ENCODE data around the gene PCLO.

The PCLO gene

GRCh38 chr7:82760074-82760473 is 402.6 kb downstream of the PCLO start:
- H3K27ac ChIP-seq (ENCODE audit: low read depth, low read length) = no peak overlapping the region
- no peak overlapping the region for H3K56ac ChIP-seq (ENCODE audit: low read length)

GRCh38 chr7:82755705-82756551 is 406.8 kb downstream of the PCLO start:
- no CpG with 5 or more reads among the region's 5 CpGs for WGBS (ENCODE audit: extremely low coverage, insufficient coverage, low lambda C conversion rate)

More at GRCh38 chr7:82760074-82760473, 402.6 kb downstream of the PCLO start:
- H2BK120ac ChIP-seq (ENCODE audit: low read depth, low read length) = no peak overlapping the region
- no peak overlapping the region for H4K8ac ChIP-seq (ENCODE audit: low read depth, low read length)
- no peak overlapping the region for H2BK5ac ChIP-seq (ENCODE audit: low read length)
- H3K79me2 ChIP-seq (ENCODE audit: control insufficient read depth, insufficient read depth, low read length) = no peaks in the 10 kb centered on the region
- no peaks in the 10 kb centered on the region for H3K27me3 ChIP-seq (ENCODE audit: insufficient read depth, low read length, poor library complexity)
- H3K23ac ChIP-seq (ENCODE audit: low read length) = no peak overlapping the region
- peak; percentile 6 for DNase-seq
- no peak overlapping the region for H3K9ac ChIP-seq (ENCODE audit: low read length)
- no peaks in the 10 kb centered on the region for H3K79me1 ChIP-seq (ENCODE audit: low read length)
- H4K5ac ChIP-seq (ENCODE audit: low read length) = no peak overlapping the region
- no peaks in the 10 kb centered on the region for H3K4me1 ChIP-seq (ENCODE audit: control insufficient read depth, low read depth, low read length)
- H3K4ac ChIP-seq (ENCODE audit: low read depth, low read length) = no peak overlapping the region
- no peak overlapping the region for H2BK15ac ChIP-seq (replicated peaks; ENCODE audit: low read depth)
- H3K36me3 ChIP-seq (ENCODE audit: control insufficient read depth, insufficient read depth, low read length) = no peaks in the 10 kb centered on the region
- H3K4me2 ChIP-seq (ENCODE audit: low read length) = no peak overlapping the region
- no peak overlapping the region for H3K18ac ChIP-seq (ENCODE audit: low read length)
- H2AK5ac ChIP-seq (ENCODE audit: low read length) = no peak overlapping the region
- H3K4me3 ChIP-seq (ENCODE audit: low read length) = no peak overlapping the region

GRCh38 chr7:82750007-82750406 is 412.7 kb downstream of the PCLO start:
- WGBS (ENCODE audit: extremely low coverage, insufficient coverage, low lambda C conversion rate) = no CpG with 5 or more reads among the region's 2 CpGs
- Histone ChIP-seq H2BK15ac (replicated peaks; ENCODE audit: low read depth) (no peak overlapping the region), H2BK120ac (ENCODE audit: low read depth, low read length) (no peak overlapping the region), H3K4me2 (ENCODE audit: low read length) (no peak overlapping the region), H3K56ac (ENCODE audit: low read length) (no peak overlapping the region), H4K8ac (ENCODE audit: low read depth, low read length) (no peak overlapping the region), H3K79me2 (ENCODE audit: control insufficient read depth, insufficient read depth, low read length) (no peaks in the 10 kb centered on the region), H3K36me3 (ENCODE audit: control insufficient read depth, insufficient read depth, low read length) (no peaks in the 10 kb centered on the region), H3K4me1 (ENCODE audit: control insufficient read depth, low read depth, low read length) (no peaks in the 10 kb centered on the region), H2BK5ac (ENCODE audit: low read length) (no peak overlapping the region), H3K27me3 (ENCODE audit: insufficient read depth, low read length, poor library complexity) (no peaks in the 10 kb centered on the region), H3K4me3 (ENCODE audit: low read length) (no peak overlapping the region), H3K23ac (ENCODE audit: low read length) (no peak overlapping the region), H2AK5ac (ENCODE audit: low read length) (no peak overlapping the region), H3K9ac (ENCODE audit: low read length) (no peak overlapping the region), H3K18ac (ENCODE audit: low read length) (no peak overlapping the region), H3K27ac (ENCODE audit: low read depth, low read length) (no peak overlapping the region), H3K79me1 (ENCODE audit: low read length) (no peaks in the 10 kb centered on the region), H3K4ac (ENCODE audit: low read depth, low read length) (no peak overlapping the region), H4K5ac (ENCODE audit: low read length) (no peak overlapping the region)
- no peak for DNase-seq

More at GRCh38 chr7:82755705-82756551, 406.8 kb downstream of the PCLO start:
- Histone ChIP-seq H3K18ac (ENCODE audit: low read length) (no peak overlapping the region), H2BK15ac (replicated peaks; ENCODE audit: low read depth) (no peak overlapping the region), H2BK5ac (ENCODE audit: low read length) (no peak overlapping the region), H3K4me2 (ENCODE audit: low read length) (no peak overlapping the region), H3K79me2 (ENCODE audit: control insufficient read depth, insufficient read depth, low read length) (no peaks in the 10 kb centered on the region), H3K4me3 (ENCODE audit: low read length) (no peak overlapping the region), H3K4ac (ENCODE audit: low read depth, low read length) (no peak overlapping the region), H4K5ac (ENCODE audit: low read length) (no peak overlapping the region), H3K27ac (ENCODE audit: low read depth, low read length) (no peak overlapping the region), H3K36me3 (ENCODE audit: control insufficient read depth, insufficient read depth, low read length) (no peaks in the 10 kb centered on the region), H2AK5ac (ENCODE audit: low read length) (no peak overlapping the region), H3K56ac (ENCODE audit: low read length) (no peak overlapping the region), H2BK120ac (ENCODE audit: low read depth, low read length) (no peak overlapping the region), H3K9ac (ENCODE audit: low read length) (no peak overlapping the region), H3K79me1 (ENCODE audit: low read length) (no peaks in the 10 kb centered on the region), H3K4me1 (ENCODE audit: control insufficient read depth, low read depth, low read length) (no peaks in the 10 kb centered on the region), H3K23ac (ENCODE audit: low read length) (no peak overlapping the region), H3K27me3 (ENCODE audit: insufficient read depth, low read length, poor library complexity) (no peaks in the 10 kb centered on the region), H4K8ac (ENCODE audit: low read depth, low read length) (no peak overlapping the region)
- peak; percentile 55 for DNase-seq

GRCh38 chr7:82745820-82746219 is 416.9 kb downstream of the PCLO start:
- WGBS (ENCODE audit: extremely low coverage, insufficient coverage, low lambda C conversion rate) = no CpG with 5 or more reads among the region's 3 CpGs
- no peak overlapping the region for H3K56ac ChIP-seq (ENCODE audit: low read length)
- H3K4me1 ChIP-seq (ENCODE audit: control insufficient read depth, low read depth, low read length) = peaks cover 10% of the 10 kb centered on the region
- H4K8ac ChIP-seq (ENCODE audit: low read depth, low read length) = no peak overlapping the region
- no peak overlapping the region for H2AK5ac ChIP-seq (ENCODE audit: low read length)
- H2BK5ac ChIP-seq (ENCODE audit: low read length) = no peak overlapping the region
- no peak overlapping the region for H2BK120ac ChIP-seq (ENCODE audit: low read depth, low read length)
- no peak overlapping the region for H3K4me3 ChIP-seq (ENCODE audit: low read length)
- H3K79me2 ChIP-seq (ENCODE audit: control insufficient read depth, insufficient read depth, low read length) = no peaks in the 10 kb centered on the region
- no peaks in the 10 kb centered on the region for H3K79me1 ChIP-seq (ENCODE audit: low read length)
- H4K5ac ChIP-seq (ENCODE audit: low read length) = no peak overlapping the region
- H3K4ac ChIP-seq (ENCODE audit: low read depth, low read length) = no peak overlapping the region
- no peak overlapping the region for H3K23ac ChIP-seq (ENCODE audit: low read length)
- no peak overlapping the region for H2BK15ac ChIP-seq (replicated peaks; ENCODE audit: low read depth)
- DNase-seq = no peak
- H3K36me3 ChIP-seq (ENCODE audit: control insufficient read depth, insufficient read depth, low read length) = no peaks in the 10 kb centered on the region
- no peak overlapping the region for H3K18ac ChIP-seq (ENCODE audit: low read length)
- H3K27ac ChIP-seq (ENCODE audit: low read depth, low read length) = no peak overlapping the region
- H3K4me2 ChIP-seq (ENCODE audit: low read length) = no peak overlapping the region
- no peaks in the 10 kb centered on the region for H3K27me3 ChIP-seq (ENCODE audit: insufficient read depth, low read length, poor library complexity)
- H3K9ac ChIP-seq (ENCODE audit: low read length) = no peak overlapping the region

GRCh38 chr7:82745117-82745516 is 417.6 kb downstream of the PCLO start:
- H2BK15ac ChIP-seq (replicated peaks; ENCODE audit: low read depth) = no peak overlapping the region
- no peak overlapping the region for H2BK120ac ChIP-seq (ENCODE audit: low read depth, low read length)
- H2AK5ac ChIP-seq (ENCODE audit: low read length) = no peak overlapping the region
- no peak overlapping the region for H3K23ac ChIP-seq (ENCODE audit: low read length)
- H3K79me1 ChIP-seq (ENCODE audit: low read length) = no peaks in the 10 kb centered on the region
- H4K8ac ChIP-seq (ENCODE audit: low read depth, low read length) = no peak overlapping the region
- peaks cover 10% of the 10 kb centered on the region for H3K4me1 ChIP-seq (ENCODE audit: control insufficient read depth, low read depth, low read length)
- H3K4me2 ChIP-seq (ENCODE audit: low read length) = no peak overlapping the region
- no peak overlapping the region for H2BK5ac ChIP-seq (ENCODE audit: low read length)
- DNase-seq = peak; percentile 85
- H3K4me3 ChIP-seq (ENCODE audit: low read length) = no peak overlapping the region
- no peak overlapping the region for H3K27ac ChIP-seq (ENCODE audit: low read depth, low read length)
- H3K79me2 ChIP-seq (ENCODE audit: control insufficient read depth, insufficient read depth, low read length) = no peaks in the 10 kb centered on the region
- H4K5ac ChIP-seq (ENCODE audit: low read length) = no peak overlapping the region
- no peak overlapping the region for H3K4ac ChIP-seq (ENCODE audit: low read depth, low read length)
- WGBS (ENCODE audit: extremely low coverage, insufficient coverage, low lambda C conversion rate) = no CpG with 5 or more reads among the region's 2 CpGs
- H3K56ac ChIP-seq (ENCODE audit: low read length) = no peak overlapping the region
- no peaks in the 10 kb centered on the region for H3K36me3 ChIP-seq (ENCODE audit: control insufficient read depth, insufficient read depth, low read length)
- no peak overlapping the region for H3K9ac ChIP-seq (ENCODE audit: low read length)
- no peaks in the 10 kb centered on the region for H3K27me3 ChIP-seq (ENCODE audit: insufficient read depth, low read length, poor library complexity)
- H3K18ac ChIP-seq (ENCODE audit: low read length) = no peak overlapping the region

GRCh38 chr7:82742163-82742562 is 420.5 kb downstream of the PCLO start:
- H2BK120ac ChIP-seq (ENCODE audit: low read depth, low read length) = no peak overlapping the region
- H3K56ac ChIP-seq (ENCODE audit: low read length) = no peak overlapping the region
- H3K4ac ChIP-seq (ENCODE audit: low read depth, low read length) = no peak overlapping the region
- no peaks in the 10 kb centered on the region for H3K27me3 ChIP-seq (ENCODE audit: insufficient read depth, low read length, poor library complexity)
- no peaks in the 10 kb centered on the region for H3K79me2 ChIP-seq (ENCODE audit: control insufficient read depth, insufficient read depth, low read length)
- no peak overlapping the region for H3K4me2 ChIP-seq (ENCODE audit: low read length)
- no peak overlapping the region for H2BK15ac ChIP-seq (replicated peaks; ENCODE audit: low read depth)
- H3K79me1 ChIP-seq (ENCODE audit: low read length) = no peaks in the 10 kb centered on the region
- no peak overlapping the region for H3K23ac ChIP-seq (ENCODE audit: low read length)
- H2AK5ac ChIP-seq (ENCODE audit: low read length) = no peak overlapping the region
- no peak overlapping the region for H3K18ac ChIP-seq (ENCODE audit: low read length)
- WGBS (ENCODE audit: extremely low coverage, insufficient coverage, low lambda C conversion rate) = no CpG with 5 or more reads among the region's 4 CpGs
- H3K36me3 ChIP-seq (ENCODE audit: control insufficient read depth, insufficient read depth, low read length) = no peaks in the 10 kb centered on the region
- no peak overlapping the region for H3K4me3 ChIP-seq (ENCODE audit: low read length)
- H2BK5ac ChIP-seq (ENCODE audit: low read length) = no peak overlapping the region
- H4K8ac ChIP-seq (ENCODE audit: low read depth, low read length) = no peak overlapping the region
- no peak for DNase-seq
- no peak overlapping the region for H4K5ac ChIP-seq (ENCODE audit: low read length)
- no peak overlapping the region for H3K27ac ChIP-seq (ENCODE audit: low read depth, low read length)
- peaks cover 10% of the 10 kb centered on the region for H3K4me1 ChIP-seq (ENCODE audit: control insufficient read depth, low read depth, low read length)
- no peak overlapping the region for H3K9ac ChIP-seq (ENCODE audit: low read length)

Measured in mesendoderm (in vitro differentiated cells).